DND-41 (cell line): Measurements from ENCODE around the gene PLEKHG3.

Experiments
- CTCF ChIP-seq: IDR thresholded peaks from 2 replicates; pipeline ENCODE4 v1.5.1; 2012; ENCODE audit warnings: borderline replicate concordance, low read length, moderate library complexity, mild to moderate bottlenecking; ENCODE audit not compliant: poor library complexity, severe bottlenecking; ENCODE audit errors: extremely low read depth
- EZH2 ChIP-seq: IDR thresholded peaks from 3 replicates; pipeline ENCODE4 v1.6.1; 2012; ENCODE audit warnings: borderline replicate concordance, low read depth, mild to moderate bottlenecking, moderate library complexity, low read length, inconsistent platforms; ENCODE audit not compliant: severe bottlenecking

- TF ChIP-seq CTCF = no peak
- TF ChIP-seq EZH2 = no peak
These were observed 25.3 kb downstream of the PLEKHG3 start for GRCh38 chr14:64729386-64730060.
